HG02885 (cell line): ENCODE results near the gene SDHAF2.
"Not testable (repeated sequence)": the region's sequence is repeated elsewhere in the genome, so short reads cannot be mapped to it uniquely, and the experiment has no call there.

Experiments
- ATAC-seq: cut with Tn5 transposase; IDR thresholded peaks from one replicate; pipeline ENCODE4 v1.9.1; 2021; ENCODE audit warnings: mild to moderate bottlenecking; ENCODE audit not compliant: unreplicated experiment, poor library complexity

SDHAF2 gene

GRCh38 chr11:61474013-61474643 is 44.2 kb downstream of the SDHAF2 start:
- ATAC-seq, result no peak

GRCh38 chr11:61475433-61475832 is 45.5 kb downstream of the SDHAF2 start:
- ATAC-seq, result no peak

GRCh38 chr11:61476371-61476770 is 46.4 kb downstream of the SDHAF2 start:
- no peak for ATAC-seq

GRCh38 chr11:61477126-61477525 is 47.2 kb downstream of the SDHAF2 start:
- ATAC-seq, result no peak

GRCh38 chr11:61477727-61478148 is 47.8 kb downstream of the SDHAF2 start:
- no peak for ATAC-seq

GRCh38 chr11:61479360-61480058 is 49.6 kb downstream of the SDHAF2 start:
- ATAC-seq, result not testable (repeated sequence)

GRCh38 chr11:61480261-61480993 is 50.5 kb downstream of the SDHAF2 start:
- no peak for ATAC-seq

GRCh38 chr11:61480994-61481335 is 51.0 kb downstream of the SDHAF2 start:
- ATAC-seq, result no peak

GRCh38 chr11:61481806-61482205 is 51.9 kb downstream of the SDHAF2 start:
- ATAC-seq, result no peak

GRCh38 chr11:61482513-61482912 is 52.6 kb downstream of the SDHAF2 start:
- ATAC-seq, result no peak

GRCh38 chr11:61484541-61484940 is 54.6 kb downstream of the SDHAF2 start:
- ATAC-seq, result no peak

GRCh38 chr11:61485080-61485479 is 55.2 kb downstream of the SDHAF2 start:
- no peak for ATAC-seq

GRCh38 chr11:61486011-61486620 is 56.2 kb downstream of the SDHAF2 start:
- ATAC-seq, result no peak

- ATAC-seq, result no peak
These were observed 56.9 kb downstream of the SDHAF2 start for GRCh38 chr11:61486779-61487178.

- no peak for ATAC-seq
These were observed 57.6 kb downstream of the SDHAF2 start for GRCh38 chr11:61487342-61488025.

- ATAC-seq, result no peak
These were observed 58.8 kb downstream of the SDHAF2 start for GRCh38 chr11:61488651-61489291.

GRCh38 chr11:61489833-61490721 is 60.2 kb downstream of the SDHAF2 start:
- no peak for ATAC-seq

GRCh38 chr11:61491736-61492395 is 61.9 kb downstream of the SDHAF2 start:
- no peak for ATAC-seq
